Panc1 (cell line): ENCODE data around the gene KRT33A. TPM values are rescaled to one million over a fixed set of nuclear protein-coding genes. Genes with fewer than 3 reads are reported as not detected.
"Not testable (repeated sequence)": the region's sequence is repeated elsewhere in the genome, so short reads cannot be mapped to it uniquely, and the experiment has no call there.

Experiments
- ATAC-seq: fragments of 200-7000 bp; cut with Tn5 transposase; 2 replicates; pipeline ENCODE4 v1.9.1; 2020; ENCODE audit warnings: mild to moderate bottlenecking, moderate library complexity
- BruUV-seq: library from RNA; stranded (reverse); fragments of 400-500 nt; replicated peaks from 2 replicates; lab custom pipeline; 2021; lab: Mats Ljungman, UMichigan
- CTCF ChIA-PET: fragments of 300-600 bp; sonication (Branson Sonifier 250); formaldehyde crosslinking; loops from one replicate; lab custom pipeline; 2022; ENCODE audit warnings: antibody characterized with exemption; lab: Charles Lee
- POLR2A ChIA-PET: fragments of 300-600 bp; sonication (Branson Sonifier 250); formaldehyde crosslinking; loops from one replicate; lab custom pipeline; 2022; ENCODE audit warnings: antibody characterized with exemption; lab: Charles Lee
- DNase-seq: peaks from one replicate; pipeline ENCODE4 v3.0.0-alpha.2; 2010; ENCODE audit warnings: low read depth, low spot score
- H3K27ac ChIP-seq: 2 replicates; pipeline ENCODE4 v1.5.1; 2011; ENCODE audit warnings: mild to moderate bottlenecking, low read length, inconsistent platforms
- H3K27me3 ChIP-seq: fragments of 200-500 bp; sonication (Bioruptor generic); 2 replicates; pipeline ENCODE4 v1.6.0; 2014; ENCODE audit warnings: low read length, inconsistent platforms; ENCODE audit not compliant: control insufficient read depth, insufficient read depth
- H3K36me3 ChIP-seq: fragments of 200-500 bp; sonication (Bioruptor generic); 2 replicates; pipeline ENCODE4 v1.5.1; 2014; ENCODE audit warnings: inconsistent platforms, mild to moderate bottlenecking, low read length, moderate library complexity; ENCODE audit not compliant: control insufficient read depth, insufficient read depth
- H3K4me1 ChIP-seq: 2 replicates; pipeline ENCODE4 v1.5.1; 2011; ENCODE audit warnings: inconsistent platforms, mild to moderate bottlenecking, low read length, moderate library complexity; ENCODE audit not compliant: control insufficient read depth, insufficient read depth
- H3K4me3 ChIP-seq, 2 experiments: 2 replicates each; pipeline ENCODE4 v1.5.1; 2011 to 2012; ENCODE audit warnings: low read depth in 2 of 2, low read length in 2 of 2, mild to moderate bottlenecking in 2 of 2, inconsistent platforms in 1 of 2, moderate library complexity in 1 of 2
- H3K9me3 ChIP-seq: fragments of 200-500 bp; sonication (Bioruptor generic); 2 replicates; pipeline ENCODE4 v1.5.1; 2014; ENCODE audit warnings: low read depth, mild to moderate bottlenecking, inconsistent platforms, low read length, moderate library complexity; ENCODE audit not compliant: control insufficient read depth, insufficient read depth
- CTCF ChIP-seq: fragments of 450-650 bp; IDR thresholded peaks from 2 replicates; pipeline ENCODE4 v1.5.1; 2017; ENCODE audit warnings: mild to moderate bottlenecking
- POLR2AphosphoS5 ChIP-seq: IDR thresholded peaks from 2 replicates; pipeline ENCODE4 v1.6.1; 2012; ENCODE audit warnings: mild to moderate bottlenecking, low read depth, low read length, moderate library complexity
- SIN3A ChIP-seq: IDR thresholded peaks from 2 replicates; pipeline ENCODE4 v1.6.1; 2012; ENCODE audit warnings: low read depth, mild to moderate bottlenecking, low read length, moderate library complexity, borderline replicate concordance; ENCODE audit not compliant: insufficient read depth
- TCF7L2 ChIP-seq: IDR thresholded peaks from 2 replicates; pipeline ENCODE4 v1.6.1; 2011; ENCODE audit warnings: mild to moderate bottlenecking, low read depth, low read length, inconsistent platforms
- in situ Hi-C: cut with HindIII; loops from 2 replicates; pipeline ENCODE4 v1.10.0; 2016; ENCODE audit warnings: low sequenced_read_pairs, low pct_unique_long_range_greater_than_20kb
- intact Hi-C: fragments of 100-400 bp; cut with micrococcal nuclease; formaldehyde crosslinking; loops from one replicate; pipeline ENCODE4 v1.10.0; 2022; ENCODE audit not compliant: unreplicated experiment
- total RNA-seq: library from RNA; stranded (reverse); gene quantifications from one replicate; pipeline ENCODE4 v1.2.1, GENCODE V29; 2021; ENCODE audit not compliant: unreplicated experiment
- TF ChIP-seq, protein P1 (sequence below), 2 experiments: IDR thresholded peaks; 2 replicates each; pipeline ENCODE4 v1.6.1; 2011 to 2012; ENCODE audit warnings: low read depth in 2 of 2, control low read depth in 1 of 2, low read length in 1 of 2, mild to moderate bottlenecking in 1 of 2, moderate library complexity in 1 of 2; ENCODE audit not compliant: insufficient read depth in 1 of 2

The KRT33A gene
- total RNA-seq, 1 experiment from 2014 or later, result not detected

GRCh38 chr17:41383690-41384089, 33.1 kb upstream of the KRT33A start:
- no peak for DNase-seq
- TF ChIP-seq, protein P1, sequence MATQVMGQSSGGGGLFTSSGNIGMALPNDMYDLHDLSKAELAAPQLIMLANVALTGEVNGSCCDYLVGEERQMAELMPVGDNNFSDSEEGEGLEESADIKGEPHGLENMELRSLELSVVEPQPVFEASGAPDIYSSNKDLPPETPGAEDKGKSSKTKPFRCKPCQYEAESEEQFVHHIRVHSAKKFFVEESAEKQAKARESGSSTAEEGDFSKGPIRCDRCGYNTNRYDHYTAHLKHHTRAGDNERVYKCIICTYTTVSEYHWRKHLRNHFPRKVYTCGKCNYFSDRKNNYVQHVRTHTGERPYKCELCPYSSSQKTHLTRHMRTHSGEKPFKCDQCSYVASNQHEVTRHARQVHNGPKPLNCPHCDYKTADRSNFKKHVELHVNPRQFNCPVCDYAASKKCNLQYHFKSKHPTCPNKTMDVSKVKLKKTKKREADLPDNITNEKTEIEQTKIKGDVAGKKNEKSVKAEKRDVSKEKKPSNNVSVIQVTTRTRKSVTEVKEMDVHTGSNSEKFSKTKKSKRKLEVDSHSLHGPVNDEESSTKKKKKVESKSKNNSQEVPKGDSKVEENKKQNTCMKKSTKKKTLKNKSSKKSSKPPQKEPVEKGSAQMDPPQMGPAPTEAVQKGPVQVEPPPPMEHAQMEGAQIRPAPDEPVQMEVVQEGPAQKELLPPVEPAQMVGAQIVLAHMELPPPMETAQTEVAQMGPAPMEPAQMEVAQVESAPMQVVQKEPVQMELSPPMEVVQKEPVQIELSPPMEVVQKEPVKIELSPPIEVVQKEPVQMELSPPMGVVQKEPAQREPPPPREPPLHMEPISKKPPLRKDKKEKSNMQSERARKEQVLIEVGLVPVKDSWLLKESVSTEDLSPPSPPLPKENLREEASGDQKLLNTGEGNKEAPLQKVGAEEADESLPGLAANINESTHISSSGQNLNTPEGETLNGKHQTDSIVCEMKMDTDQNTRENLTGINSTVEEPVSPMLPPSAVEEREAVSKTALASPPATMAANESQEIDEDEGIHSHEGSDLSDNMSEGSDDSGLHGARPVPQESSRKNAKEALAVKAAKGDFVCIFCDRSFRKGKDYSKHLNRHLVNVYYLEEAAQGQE (IDR thresholded peaks at IDR 0.05; ENCODE audit: insufficient read depth in 1 of 2, low read depth in 2 of 2, low read length in 1 of 2), result no peak
- TF ChIP-seq SIN3A, result no peak
- TF ChIP-seq POLR2AphosphoS5, result no peak
- TF ChIP-seq CTCF, result no peak
- no peak for TF ChIP-seq TCF7L2

DNA sequence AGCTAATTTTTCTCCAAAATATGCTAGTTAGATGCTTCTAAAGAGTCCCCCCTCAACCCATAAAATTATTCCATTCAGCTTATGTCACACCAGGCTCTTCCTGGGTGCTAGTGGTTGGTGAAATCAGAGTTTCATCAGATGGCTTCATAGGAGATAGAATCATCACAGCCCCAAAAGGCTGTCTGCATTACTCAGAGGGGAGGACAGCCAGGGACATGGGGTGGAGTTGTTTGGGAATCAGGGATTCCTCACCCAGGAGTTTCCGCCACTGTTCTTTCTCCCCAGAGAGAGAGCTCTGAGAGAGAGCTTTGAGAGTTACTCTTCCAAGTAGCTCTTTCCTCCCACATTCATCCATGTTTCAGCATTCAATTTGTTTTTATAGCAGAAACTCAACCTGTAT, 31.8 kb upstream of the KRT33A start:
- DNase-seq, result no peak
- no peaks in the 10 kb centered on the region; the same call in 1 of the 2 replicates for H3K9me3 ChIP-seq
- POLR2A ChIA-PET, result no interaction called here
- H3K27ac ChIP-seq, result no peak overlapping the region
- no peaks in the 10 kb centered on the region for H3K36me3 ChIP-seq
- ATAC-seq, result no peak
- no peak overlapping the region for H3K4me3 ChIP-seq
- H3K4me1 ChIP-seq, result no peaks in the 10 kb centered on the region
- CTCF ChIA-PET, result no interaction called here
- BruUV-seq, result no TSS peak
- no peak for TF ChIP-seq SIN3A
- TF ChIP-seq CTCF, result no peak
- no peak for TF ChIP-seq TCF7L2
- TF ChIP-seq POLR2AphosphoS5, result no peak
- TF ChIP-seq, protein P1 (IDR thresholded peaks at IDR 0.05; ENCODE audit: insufficient read depth in 1 of 2, low read depth in 2 of 2, low read length in 1 of 2), result no peak
- in situ Hi-C loops, result no loop called here
- H3K27me3 ChIP-seq, result no peaks in the 10 kb centered on the region
- intact Hi-C loops, result loop anchor here (10.0 kb wide), 1 partner anchor 62 kb away; the partner anchor contains the start of gene KRT38

More at GRCh38 chr17:41383690-41384089, 33.1 kb upstream of the KRT33A start:
- intact Hi-C loops, result loop anchor here (10.0 kb wide), 1 partner anchor 61 kb away; the partner anchor contains the start of gene KRT38
- no peak for ATAC-seq
- BruUV-seq, result no TSS peak
- ChIA-PET CTCF (no interaction called here), POLR2A (no interaction called here)
- no peak overlapping the region for H3K27ac ChIP-seq
- H3K4me3 ChIP-seq, result no peak overlapping the region
- no peaks in the 10 kb centered on the region for H3K27me3 ChIP-seq
- no peaks in the 10 kb centered on the region for H3K4me1 ChIP-seq
- no peaks in the 10 kb centered on the region; the same call in 1 of the 2 replicates for H3K9me3 ChIP-seq
- H3K36me3 ChIP-seq, result no peaks in the 10 kb centered on the region
- in situ Hi-C loops, result no loop called here

GRCh38 chr17:41381943-41382342, 31.3 kb upstream of the KRT33A start, which contains the start of gene KRT34:
Gene KRT34, minus strand, starts transcription at chr17:41382306. Its CDS starts 60 bp downstream, at chr17:41382246.
- H3K36me3 ChIP-seq, ATAC-seq, BruUV-seq, H3K27ac ChIP-seq, H3K9me3 ChIP-seq, CTCF ChIA-PET, H3K4me1 ChIP-seq, POLR2A ChIA-PET, in situ Hi-C loops, DNase-seq, H3K4me3 ChIP-seq, H3K27me3 ChIP-seq: not testable (repeated sequence)
- intact Hi-C loops, result loop anchor here (10.0 kb wide), 1 partner anchor 63 kb away; the partner anchor contains the start of gene KRT38
